Vagina (tissue), 2 donors: Measurements from ENCODE around the gene GATA3. TPM values are rescaled to one million over a fixed set of nuclear protein-coding genes. Genes with fewer than 3 reads are reported as not detected.

ENCODE experiments used
- DNase-seq, 2 donors: peaks; one replicate each; pipeline ENCODE4 v3.0.0-alpha.2; 2017; ENCODE audit errors: extremely low spot score in 2 of 2
- H3K27ac ChIP-seq: fragments of 200-600 bp; sonication (generic); one replicate; pipeline ENCODE4 v1.5.1; 2019
- H3K27me3 ChIP-seq: fragments of 200-600 bp; sonication (generic); one replicate; pipeline ENCODE4 v1.5.1; 2019
- H3K36me3 ChIP-seq, 2 donors: fragments of 200-600 bp; sonication (generic); one replicate each; pipeline ENCODE4 v1.5.1; 2017 to 2019
- H3K4me1 ChIP-seq: fragments of 200-600 bp; sonication (generic); one replicate; pipeline ENCODE4 v1.5.1; 2019
- H3K4me3 ChIP-seq, 2 donors: fragments of 200-600 bp; sonication (generic); 1 replicate in 1 of 2; 2 replicates in 1 of 2; pipeline ENCODE4 v1.5.1; 2016 to 2019
- H3K9me3 ChIP-seq: fragments of 200-600 bp; sonication (generic); one replicate; pipeline ENCODE4 v1.5.1; 2019
- CTCF ChIP-seq, 3 experiments: fragments of 450-650 bp in 2 of 3; fragments of 200-600 bp in 1 of 3; sonication (generic) in 1 of 3; IDR thresholded peaks; one replicate each; pipeline ENCODE4 v1.5.1; 2017 to 2019; ENCODE audit warnings: antibody characterized with exemption in 3 of 3, mild to moderate bottlenecking in 2 of 3, moderate library complexity in 2 of 3
- POLR2A ChIP-seq, 2 donors: fragments of 450-650 bp; IDR thresholded peaks; one replicate each; pipeline ENCODE4 v1.6.1; 2017; ENCODE audit warnings: antibody characterized with exemption in 2 of 2, mild to moderate bottlenecking in 2 of 2, moderate library complexity in 2 of 2
- POLR2AphosphoS5 ChIP-seq, 2 donors: sonication (generic); formaldehyde crosslinking; IDR thresholded peaks; one replicate each; pipeline ENCODE4 v1.9.0; 2017; ENCODE audit warnings: antibody characterized with exemption in 2 of 2, mild to moderate bottlenecking in 2 of 2, low read depth in 1 of 2; ENCODE audit not compliant: insufficient read depth in 1 of 2
- intact Hi-C: fragments of 100-400 bp; cut with DNase I; formaldehyde crosslinking; loops from one replicate; pipeline ENCODE4 v1.15.1; 2023
- total RNA-seq: library from RNA; depleted of rRNA; stranded (reverse); fragments of >200 nt; gene quantifications from one replicate; pipeline ENCODE4 v1.2.3, GENCODE V29; 2016

Gene GATA3
- total RNA-seq, 1 donor from 2014 or later, result 8.6 TPM

GRCh38 chr10:8071666-8072065 lies 17.2 kb downstream of the GATA3 start:
- Histone ChIP-seq H3K9me3 (no peaks in the 10 kb centered on the region), H3K27ac (no peak overlapping the region), H3K4me1 (peaks cover 8% of the 10 kb centered on the region), H3K27me3 (no peaks in the 10 kb centered on the region), H3K4me3 (no peak overlapping the region), H3K36me3 (peaks cover 0 to 6% of the 10 kb centered on the region in 2 donors)
- no peak for TF ChIP-seq POLR2AphosphoS5 (IDR thresholded peaks at IDR 0.05; ENCODE audit: insufficient read depth in 1 of 2, low read depth in 1 of 2)
- no peak for TF ChIP-seq CTCF (IDR thresholded peaks at IDR 0.05)
- TF ChIP-seq POLR2A (IDR thresholded peaks at IDR 0.05), result no peak
- intact Hi-C loops, result no loop called here
- DNase-seq, result no peak

- TF ChIP-seq CTCF (IDR thresholded peaks at IDR 0.05) (no peak), POLR2A (IDR thresholded peaks at IDR 0.05) (no peak), POLR2AphosphoS5 (IDR thresholded peaks at IDR 0.05; ENCODE audit: insufficient read depth in 1 of 2, low read depth in 1 of 2) (no peak)
- intact Hi-C loops, result no loop called here
- DNase-seq, result no peak
- H3K27ac ChIP-seq, result no peak overlapping the region
- H3K36me3 ChIP-seq, result peaks cover 0 to 6% of the 10 kb centered on the region in 2 donors
- peaks cover 8% of the 10 kb centered on the region for H3K4me1 ChIP-seq
- no peaks in the 10 kb centered on the region for H3K27me3 ChIP-seq
- H3K4me3 ChIP-seq, result no peak overlapping the region
- no peaks in the 10 kb centered on the region for H3K9me3 ChIP-seq
Observed at GRCh38 chr10:8072211-8072610, 17.7 kb downstream of the GATA3 start.

- H3K4me3 ChIP-seq, result no peak overlapping the region
- H3K4me1 ChIP-seq, result peaks cover 8% of the 10 kb centered on the region
- no peaks in the 10 kb centered on the region for H3K9me3 ChIP-seq
- intact Hi-C loops, result no loop called here
- no peak for TF ChIP-seq POLR2AphosphoS5 (IDR thresholded peaks at IDR 0.05; ENCODE audit: insufficient read depth in 1 of 2, low read depth in 1 of 2)
- no peak for TF ChIP-seq CTCF (IDR thresholded peaks at IDR 0.05)
- TF ChIP-seq POLR2A (IDR thresholded peaks at IDR 0.05), result no peak
- peaks cover 0 to 6% of the 10 kb centered on the region in 2 donors for H3K36me3 ChIP-seq
- no peak overlapping the region for H3K27ac ChIP-seq
- no peaks in the 10 kb centered on the region for H3K27me3 ChIP-seq
- no peak for DNase-seq
Observed at GRCh38 chr10:8073691-8074416, 19.4 kb downstream of the GATA3 start.

- no peaks in the 10 kb centered on the region for H3K27me3 ChIP-seq
- no peak for DNase-seq
- H3K36me3 ChIP-seq, result peaks cover 0 to 6% of the 10 kb centered on the region in 2 donors
- H3K9me3 ChIP-seq, result no peaks in the 10 kb centered on the region
- no peak overlapping the region for H3K4me3 ChIP-seq
- intact Hi-C loops, result no loop called here
- H3K4me1 ChIP-seq, result peaks cover 8% of the 10 kb centered on the region
- TF ChIP-seq POLR2A (IDR thresholded peaks at IDR 0.05) (no peak), POLR2AphosphoS5 (IDR thresholded peaks at IDR 0.05; ENCODE audit: insufficient read depth in 1 of 2, low read depth in 1 of 2) (no peak), CTCF (IDR thresholded peaks at IDR 0.05) (no peak)
- no peak overlapping the region for H3K27ac ChIP-seq
Observed at GRCh38 chr10:8074881-8075280, 20.4 kb downstream of the GATA3 start.
